ENCODE measurements around the gene POLR2C. TPM values are rescaled to one million over a fixed set of nuclear protein-coding genes. Genes with fewer than 3 reads are reported as not detected.
"Not testable (repeated sequence)": the region's sequence is repeated elsewhere in the genome, so short reads cannot be mapped to it uniquely, and the experiment has no call there.

POLR2C gene
- 137 and 162 TPM in 2 replicates for total RNA-seq (2014; rRNA removed; shearing (Covaris generic))

DNA sequence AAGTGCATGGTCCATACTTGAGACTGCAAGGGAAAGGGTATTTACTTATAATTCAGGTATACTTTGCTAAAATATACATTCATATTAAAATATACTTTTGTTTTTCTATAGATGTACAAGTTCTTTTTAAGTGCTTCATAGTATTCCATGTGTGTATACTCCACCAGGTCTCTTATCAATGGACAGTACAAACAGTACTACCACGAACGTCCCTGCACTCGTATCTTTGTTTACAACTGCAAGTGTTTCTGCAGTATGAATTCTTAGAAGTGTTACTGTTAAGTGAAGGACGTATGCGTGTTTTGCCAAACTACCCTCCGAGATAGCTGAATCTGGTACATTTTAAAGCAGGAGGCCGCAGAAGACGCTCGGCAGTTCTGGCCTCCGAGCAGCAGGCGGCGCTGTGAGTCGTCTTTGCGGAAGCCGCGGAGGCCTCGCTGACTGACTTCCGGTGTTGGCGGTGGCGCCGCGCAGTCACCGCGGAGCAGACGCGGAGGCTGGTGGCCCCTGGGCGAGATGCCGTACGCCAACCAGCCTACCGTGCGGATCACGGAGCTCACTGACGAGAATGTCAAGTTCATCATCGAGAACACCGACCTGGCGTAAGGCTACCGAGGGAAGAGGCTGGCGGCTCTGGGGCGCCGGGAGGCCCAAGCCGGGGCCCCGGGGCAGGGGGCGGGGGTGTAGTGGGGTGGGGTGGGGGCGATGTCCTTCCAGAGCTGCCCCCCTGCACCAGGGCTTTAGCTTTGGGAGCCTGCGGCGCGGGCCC is at the start of gene POLR2C:
TSS of gene POLR2C (plus strand) at position 471 of the 769 bp plus-strand sequence. CDS start at position 517, 46 bp downstream.
- DNase-seq (ENCODE audit: low read depth): peak; percentile 86

DNA sequence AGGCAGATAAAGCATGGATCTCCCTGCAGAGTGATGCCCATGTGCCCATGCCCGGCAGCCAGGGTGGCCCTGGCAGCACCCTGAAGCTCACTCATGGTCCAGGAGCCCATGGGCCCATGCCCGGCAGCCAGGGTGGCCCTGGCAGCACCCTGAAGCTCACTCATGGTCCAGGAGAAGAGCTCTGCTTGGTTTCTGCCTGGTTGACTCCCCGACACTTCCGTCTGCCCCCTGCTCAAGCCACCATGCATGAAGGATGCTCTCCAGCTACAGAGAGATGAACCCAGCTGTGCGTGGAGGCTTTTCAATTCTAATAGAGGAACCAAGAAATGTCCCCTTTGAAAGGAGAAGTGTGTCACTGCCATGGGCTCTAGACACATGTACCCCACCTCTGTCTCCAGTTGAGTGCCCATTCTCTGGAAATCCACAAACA is 49.2 kb upstream of the POLR2C start:
- DNase-seq (ENCODE audit: low read depth): no peak

DNA sequence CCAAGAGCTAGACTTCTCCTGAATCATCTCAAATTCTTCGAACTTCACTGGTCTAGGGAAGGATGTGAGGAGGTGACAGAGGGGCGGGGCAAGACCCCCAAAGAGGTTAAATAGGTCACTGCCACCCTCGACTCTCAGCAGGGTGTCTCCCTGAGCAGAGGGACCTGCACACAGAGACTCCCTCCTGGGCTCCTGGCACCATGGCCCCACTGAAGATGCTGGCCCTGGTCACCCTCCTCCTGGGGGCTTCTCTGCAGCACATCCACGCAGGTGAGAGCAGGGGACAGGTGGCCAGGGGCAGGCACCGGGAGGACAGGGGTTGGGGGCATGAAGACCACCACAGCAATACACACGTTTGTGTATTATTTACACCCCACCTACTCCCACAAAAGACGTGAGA is 48.7 kb upstream of the POLR2C start:
- no peak for DNase-seq (ENCODE audit: low read depth)

DNA sequence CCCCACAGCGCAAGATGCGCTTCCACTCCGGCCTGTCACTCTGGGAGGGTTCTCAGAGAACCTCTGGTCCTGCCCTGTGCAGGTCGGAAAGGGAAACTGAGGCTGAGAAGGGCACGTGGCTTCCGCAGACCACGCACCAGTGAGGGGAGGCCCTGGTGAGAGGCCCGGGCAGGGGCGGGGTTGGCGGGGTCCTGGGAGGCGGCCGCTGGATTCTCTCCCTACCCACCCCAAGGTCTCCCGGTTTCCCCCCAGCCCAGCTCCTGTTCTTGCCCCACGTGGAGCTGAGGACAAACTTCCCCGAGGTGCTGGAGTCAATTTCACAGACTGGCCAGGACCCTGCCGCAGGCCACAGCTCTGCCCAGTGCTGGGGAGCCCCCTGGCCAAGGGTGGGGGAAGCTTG is 46.4 kb upstream of the POLR2C start:
- DNase-seq (ENCODE audit: low read depth): no peak

DNA sequence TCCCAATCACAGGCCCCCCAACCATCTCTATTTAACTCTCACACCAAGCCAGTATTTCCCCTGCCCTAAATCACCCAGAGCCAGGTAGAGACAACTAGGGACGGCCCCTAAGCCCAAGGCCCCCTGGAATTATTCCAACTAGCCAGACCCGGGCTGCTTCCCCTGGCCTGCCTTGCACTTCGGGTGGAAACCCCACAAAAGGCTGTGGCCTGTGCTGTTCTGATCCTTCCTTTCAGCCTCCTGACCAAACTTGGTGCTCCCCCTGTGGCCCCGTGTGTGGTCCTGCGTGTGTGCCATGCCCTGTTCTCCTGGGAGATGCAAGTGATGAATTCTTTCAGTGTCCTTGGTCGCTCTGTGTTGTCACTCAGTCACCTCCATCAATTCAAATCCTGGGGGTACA is 43.0 kb upstream of the POLR2C start:
- no peak for DNase-seq (ENCODE audit: low read depth)

DNA sequence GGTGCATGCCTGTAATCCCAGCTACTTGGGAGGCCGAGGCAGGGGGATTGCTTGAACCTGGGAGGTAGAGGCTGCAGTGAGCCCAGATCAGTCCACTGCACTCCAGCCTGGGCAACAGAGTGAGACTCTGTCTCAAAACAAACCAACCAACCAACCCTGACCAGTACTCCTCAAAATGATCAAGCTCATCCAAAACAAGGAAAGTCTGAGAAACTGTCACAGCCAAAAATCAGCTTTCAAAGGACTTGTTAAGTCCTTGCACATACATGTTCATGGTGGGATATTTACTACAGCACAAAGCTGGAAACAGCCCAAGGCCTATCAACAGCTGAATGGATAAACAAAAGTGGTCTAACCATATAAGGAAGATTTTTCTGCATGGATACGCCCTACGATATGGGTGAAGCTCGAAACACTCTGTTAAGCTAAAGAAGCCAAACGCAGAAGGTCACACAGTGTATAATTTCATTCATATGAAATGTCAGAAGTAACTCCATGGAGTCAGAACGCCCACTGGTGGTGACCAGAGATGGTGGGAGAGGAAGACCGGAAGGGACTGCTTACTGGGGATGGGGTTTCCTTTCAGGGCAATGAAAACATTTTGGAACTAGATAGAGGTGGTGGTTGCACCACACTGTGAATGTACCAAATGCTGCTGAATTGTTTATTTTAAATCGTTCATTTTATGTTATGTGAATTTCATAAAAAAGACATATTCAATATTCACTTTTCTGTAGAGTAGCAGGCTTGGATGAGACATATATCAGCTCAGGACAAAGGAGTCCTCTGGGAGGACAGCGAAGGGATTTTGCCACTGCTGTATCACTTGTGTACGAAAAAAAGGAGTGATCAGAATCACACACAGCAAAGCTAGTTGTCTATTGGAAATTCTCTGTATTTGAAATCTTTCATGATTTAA is 40.2 kb upstream of the POLR2C start:
- peak; percentile 53 for DNase-seq (ENCODE audit: low read depth)

- no peak for DNase-seq (ENCODE audit: low read depth)
Measured at GRCh38 chr16:57423152-57423551, 39.3 kb upstream of the POLR2C start.

DNA sequence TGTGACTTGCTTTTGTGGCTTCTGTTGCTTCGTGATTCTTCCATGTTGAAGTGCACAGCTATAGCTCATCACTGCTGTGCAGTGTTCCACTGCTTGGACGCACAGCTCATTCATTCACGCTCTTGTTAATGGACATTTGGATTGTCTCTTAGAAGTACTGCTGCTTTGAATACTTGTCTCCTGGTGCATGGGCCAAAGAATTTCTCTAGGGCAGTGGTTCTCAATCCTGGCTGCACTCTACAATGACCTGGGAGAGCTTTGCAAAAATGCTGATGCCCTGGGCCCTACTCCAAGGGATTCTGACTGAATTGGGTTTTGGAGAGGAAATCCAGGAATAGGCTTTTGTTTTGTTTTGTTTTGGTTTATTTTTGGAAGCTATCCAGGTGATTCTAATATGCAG is 37.9 kb upstream of the POLR2C start:
- DNase-seq (ENCODE audit: low read depth): no peak

GRCh38 chr16:57426356-57426755 is 36.1 kb upstream of the POLR2C start:
- no peak for DNase-seq (ENCODE audit: low read depth)

DNA sequence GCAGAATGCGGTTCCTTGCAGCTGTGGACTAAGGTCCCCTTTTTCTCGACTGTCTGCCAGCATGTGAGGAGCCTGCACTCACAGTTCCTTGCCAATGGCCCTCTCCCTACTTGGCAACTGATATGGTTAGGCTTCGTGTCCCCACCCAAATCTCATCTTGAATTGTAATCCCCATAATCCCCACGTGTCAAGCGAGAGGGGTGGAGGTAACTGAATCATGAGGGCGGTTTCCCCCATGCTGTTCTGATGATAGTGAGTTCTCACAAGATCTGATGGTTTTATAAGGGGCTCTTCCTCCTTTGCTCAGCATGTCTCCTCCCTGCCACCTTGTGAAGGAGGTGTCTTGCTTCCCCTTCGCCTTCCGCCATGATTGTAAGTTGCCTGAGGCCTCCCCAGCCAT is 35.2 kb upstream of the POLR2C start:
- DNase-seq (ENCODE audit: low read depth): no peak

GRCh38 chr16:57427824-57428223 is 34.7 kb upstream of the POLR2C start:
- DNase-seq (ENCODE audit: low read depth): no peak

DNA sequence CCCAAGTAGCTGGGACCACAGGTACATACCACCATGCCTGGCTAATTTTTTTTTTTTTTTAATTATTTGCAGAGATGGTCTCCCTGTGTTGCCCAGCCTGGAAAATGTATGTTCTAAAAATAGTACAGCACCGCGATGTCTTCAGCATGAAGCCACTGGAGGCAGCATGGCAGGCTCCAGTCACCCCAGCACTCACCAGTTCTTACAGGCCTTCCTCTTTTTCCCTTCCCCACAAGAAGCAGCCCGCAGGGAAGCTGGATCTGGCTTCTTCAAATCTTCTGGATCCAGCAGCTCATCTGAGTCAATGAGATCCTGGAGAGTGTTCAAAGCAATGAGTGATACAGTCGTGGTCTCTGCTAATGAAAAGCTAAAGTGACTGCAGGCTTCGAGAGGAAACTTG is 31.5 kb upstream of the POLR2C start:
- DNase-seq (ENCODE audit: low read depth): no peak

- DNase-seq (ENCODE audit: low read depth): no peak
Measured at GRCh38 chr16:57432505-57432904, 30.0 kb upstream of the POLR2C start.

GRCh38 chr16:57432989-57433388 is 29.5 kb upstream of the POLR2C start:
- no peak for DNase-seq (ENCODE audit: low read depth)

DNA sequence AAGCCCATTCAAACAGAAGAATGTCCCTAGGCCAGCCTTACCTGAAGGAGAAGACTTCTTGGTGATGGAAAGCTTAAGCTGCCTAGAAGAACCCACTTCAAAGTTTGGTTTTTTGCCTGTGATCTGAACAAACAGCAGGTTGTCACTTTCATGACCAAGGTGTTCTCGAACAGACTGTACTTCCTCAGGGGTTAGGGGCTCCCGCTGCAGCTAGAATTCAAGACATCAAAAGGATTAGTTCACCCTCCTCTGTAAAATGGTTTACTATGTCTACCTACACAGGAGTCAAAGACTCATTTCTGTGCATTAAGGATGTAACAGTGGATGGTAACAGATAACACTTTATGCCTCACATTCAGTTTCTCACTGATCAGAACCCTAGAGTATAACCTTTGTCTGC is 28.5 kb upstream of the POLR2C start:
- no peak for DNase-seq (ENCODE audit: low read depth)

DNA sequence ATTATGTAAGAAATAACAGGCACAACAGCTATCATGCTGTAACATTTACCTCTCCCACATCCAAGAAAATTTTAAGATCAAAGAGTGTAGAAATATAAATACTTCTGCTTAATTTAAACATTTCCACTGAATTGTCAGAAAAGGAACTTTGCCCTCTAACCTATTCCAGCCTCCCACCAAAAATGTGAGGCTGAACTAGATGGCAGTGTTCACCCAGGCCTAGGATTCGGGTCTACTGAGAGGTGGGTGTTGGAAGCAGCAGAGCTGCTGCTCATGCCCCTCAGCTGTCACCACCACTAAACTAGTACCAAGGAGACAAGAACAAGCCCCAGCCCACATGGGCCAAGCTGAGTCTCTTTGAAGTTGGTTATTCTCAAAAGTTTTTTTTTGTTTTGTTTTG is 26.6 kb upstream of the POLR2C start:
- DNase-seq (ENCODE audit: low read depth): no peak

- not testable (repeated sequence) for DNase-seq (ENCODE audit: low read depth)
Measured at GRCh38 chr16:57439947-57440346, 22.5 kb upstream of the POLR2C start.

DNA sequence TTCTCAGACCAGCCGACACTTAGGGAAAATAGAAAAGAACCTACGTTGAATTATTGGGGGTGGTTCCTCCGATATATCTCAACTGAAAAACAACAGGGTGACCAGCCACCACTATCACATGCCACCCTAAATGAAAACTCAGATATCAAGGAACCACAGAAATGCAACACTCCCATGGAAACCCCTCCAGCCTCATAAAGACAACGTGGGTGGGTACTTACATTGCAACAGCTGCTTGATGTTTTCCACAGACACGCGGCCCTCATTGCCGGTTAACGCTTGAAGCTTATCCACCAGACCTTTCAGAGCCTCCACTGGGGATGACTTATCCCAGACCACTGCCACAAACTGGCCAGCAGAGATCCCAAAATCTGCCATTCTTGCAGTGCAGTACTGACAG is 21.9 kb upstream of the POLR2C start:
- DNase-seq (ENCODE audit: low read depth): not testable (repeated sequence)

- DNase-seq (ENCODE audit: low read depth): no peak
Measured at GRCh38 chr16:57444711-57445110, 17.8 kb upstream of the POLR2C start.

DNA sequence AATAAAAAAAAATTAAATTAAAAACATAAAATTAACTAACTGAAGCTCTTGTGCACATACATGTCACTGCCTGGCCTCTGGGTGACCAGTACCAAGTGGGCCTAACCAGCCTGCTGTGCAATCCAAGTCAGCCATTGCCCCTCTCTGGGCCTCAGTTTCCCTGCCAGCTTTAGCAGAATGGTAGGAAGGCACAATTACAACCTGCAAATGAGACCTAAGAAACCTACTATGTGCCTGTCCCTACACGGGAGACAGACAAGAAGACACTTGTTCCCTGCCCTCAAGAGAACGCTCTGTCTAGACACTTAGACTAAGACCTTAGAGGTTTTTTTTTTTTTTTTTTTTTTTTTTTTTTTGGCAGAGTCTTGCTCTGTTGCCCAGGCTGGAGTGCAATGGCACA is 17.0 kb upstream of the POLR2C start:
- DNase-seq (ENCODE audit: low read depth): no peak

- peak; percentile 23 for DNase-seq (ENCODE audit: low read depth)
Measured at GRCh38 chr16:57446531-57447185, 15.8 kb upstream of the POLR2C start.
